HFFc6 (cell line): ENCODE data around the gene NLGN1. TPM values are rescaled to one million over a fixed set of nuclear protein-coding genes. Genes with fewer than 3 reads are reported as not detected.
A peak's percentile ranks its signal among the peaks of the same experiment; 100 is the strongest.
"Not testable (repeated sequence)": the region's sequence is repeated elsewhere in the genome, so short reads cannot be mapped to it uniquely, and the experiment has no call there.

Experiments used
- DNase-seq: peaks from one replicate; pipeline ENCODE4 v3.0.0-alpha.2; 2018
- H3K27ac Mint-ChIP-seq: 2 replicates; pipeline ENCODE4 v1.8.0; 2020; ENCODE audit warnings: mild to moderate bottlenecking, mixed read lengths
- H3K27me3 Mint-ChIP-seq: 2 replicates; pipeline ENCODE4 v1.8.0; 2021; ENCODE audit warnings: mild to moderate bottlenecking, moderate library complexity, mixed read lengths; ENCODE audit not compliant: insufficient read depth
- H3K36me3 Mint-ChIP-seq: 2 replicates; pipeline ENCODE4 v1.8.0; 2021; ENCODE audit warnings: low read depth, mixed read lengths
- H3K4me1 Mint-ChIP-seq: 2 replicates; pipeline ENCODE4 v1.8.0; 2020; ENCODE audit warnings: low read depth, mixed read lengths
- H3K4me3 Mint-ChIP-seq: 2 replicates; pipeline ENCODE4 v1.8.0; 2020; ENCODE audit warnings: mild to moderate bottlenecking, moderate library complexity, mixed read lengths
- H3K9me3 Mint-ChIP-seq: 2 replicates; pipeline ENCODE4 v1.8.0; 2020; ENCODE audit warnings: mild to moderate bottlenecking, mixed read lengths
- total RNA-seq, 6 experiments: library from RNA; stranded (reverse); fragmentation: NEBNext Ultra II Directional; extraction: Animal tissue kit (Norgen Biotek cat#: 25700); gene quantifications; 2 replicates in 1 of 6; 3 replicates in 5 of 6; pipeline ENCODE4 v1.2.3, GENCODE V29; 2021
- TF ChIP-seq, protein P1 (sequence below): fragments of 200-600 bp; sonication (generic); IDR thresholded peaks from 2 replicates; pipeline ENCODE4 v1.5.0; 2021; ENCODE audit warnings: antibody characterized with exemption, mild to moderate bottlenecking

Gene NLGN1
- total RNA-seq, 6 experiments from 2014 or later = 10.0 to 17.2 (median 15.7) TPM

DNA sequence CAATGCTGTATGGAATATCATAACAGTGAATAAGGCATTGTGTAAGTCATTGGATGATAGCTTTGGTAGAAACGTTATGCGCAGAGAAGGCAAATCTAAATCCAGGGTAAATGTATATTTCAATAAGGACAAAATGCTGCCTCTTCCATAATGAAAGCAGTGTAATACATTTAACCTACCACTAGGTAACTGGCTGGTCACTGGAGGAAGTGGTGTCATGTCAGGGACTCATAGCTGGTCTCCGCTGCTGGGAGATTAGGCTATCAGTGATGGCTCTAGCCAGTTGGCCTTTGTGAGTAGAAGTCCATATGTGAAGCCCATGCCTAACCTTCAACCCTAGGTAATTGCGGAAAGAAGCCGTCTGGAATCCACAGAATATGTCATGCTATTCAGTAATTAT is 140.9 kb downstream of the NLGN1 start:
- peaks cover 8% of the 10 kb centered on the region for H3K4me1 Mint-ChIP-seq
- H3K36me3 Mint-ChIP-seq = no peaks in the 10 kb centered on the region
- no peaks in the 10 kb centered on the region for H3K27me3 Mint-ChIP-seq

DNA sequence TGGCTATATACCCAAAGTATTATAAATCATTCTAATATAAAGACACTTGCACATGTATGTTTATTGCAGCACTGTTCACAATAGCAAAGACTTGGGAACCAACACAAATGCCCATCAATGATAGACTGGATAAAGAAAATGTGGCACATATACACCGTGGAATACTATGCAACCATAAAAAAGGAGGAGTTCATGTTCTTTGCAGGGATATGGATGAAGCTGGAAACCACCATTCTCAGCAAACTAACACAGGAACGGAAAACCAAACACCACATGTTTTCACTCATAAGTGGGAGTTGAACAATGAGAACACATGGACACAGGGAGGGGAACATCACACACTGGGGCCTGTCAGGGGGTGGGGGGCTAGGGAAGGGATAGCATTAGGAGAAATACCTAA is 148.0 kb downstream of the NLGN1 start:
- not testable (repeated sequence) for H3K27ac Mint-ChIP-seq, DNase-seq, H3K36me3 Mint-ChIP-seq, H3K4me3 Mint-ChIP-seq, H3K27me3 Mint-ChIP-seq, H3K9me3 Mint-ChIP-seq
- peaks cover 15% of the 10 kb centered on the region for H3K4me1 Mint-ChIP-seq

More for the DNA sequence above, 140.9 kb downstream of the NLGN1 start:
- no peak overlapping the region for H3K27ac Mint-ChIP-seq
- no peak for DNase-seq
- H3K9me3 Mint-ChIP-seq = no peaks in the 10 kb centered on the region
- no peak overlapping the region for H3K4me3 Mint-ChIP-seq
- TF ChIP-seq, protein P1, sequence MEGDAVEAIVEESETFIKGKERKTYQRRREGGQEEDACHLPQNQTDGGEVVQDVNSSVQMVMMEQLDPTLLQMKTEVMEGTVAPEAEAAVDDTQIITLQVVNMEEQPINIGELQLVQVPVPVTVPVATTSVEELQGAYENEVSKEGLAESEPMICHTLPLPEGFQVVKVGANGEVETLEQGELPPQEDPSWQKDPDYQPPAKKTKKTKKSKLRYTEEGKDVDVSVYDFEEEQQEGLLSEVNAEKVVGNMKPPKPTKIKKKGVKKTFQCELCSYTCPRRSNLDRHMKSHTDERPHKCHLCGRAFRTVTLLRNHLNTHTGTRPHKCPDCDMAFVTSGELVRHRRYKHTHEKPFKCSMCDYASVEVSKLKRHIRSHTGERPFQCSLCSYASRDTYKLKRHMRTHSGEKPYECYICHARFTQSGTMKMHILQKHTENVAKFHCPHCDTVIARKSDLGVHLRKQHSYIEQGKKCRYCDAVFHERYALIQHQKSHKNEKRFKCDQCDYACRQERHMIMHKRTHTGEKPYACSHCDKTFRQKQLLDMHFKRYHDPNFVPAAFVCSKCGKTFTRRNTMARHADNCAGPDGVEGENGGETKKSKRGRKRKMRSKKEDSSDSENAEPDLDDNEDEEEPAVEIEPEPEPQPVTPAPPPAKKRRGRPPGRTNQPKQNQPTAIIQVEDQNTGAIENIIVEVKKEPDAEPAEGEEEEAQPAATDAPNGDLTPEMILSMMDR = peak; percentile 50

DNA sequence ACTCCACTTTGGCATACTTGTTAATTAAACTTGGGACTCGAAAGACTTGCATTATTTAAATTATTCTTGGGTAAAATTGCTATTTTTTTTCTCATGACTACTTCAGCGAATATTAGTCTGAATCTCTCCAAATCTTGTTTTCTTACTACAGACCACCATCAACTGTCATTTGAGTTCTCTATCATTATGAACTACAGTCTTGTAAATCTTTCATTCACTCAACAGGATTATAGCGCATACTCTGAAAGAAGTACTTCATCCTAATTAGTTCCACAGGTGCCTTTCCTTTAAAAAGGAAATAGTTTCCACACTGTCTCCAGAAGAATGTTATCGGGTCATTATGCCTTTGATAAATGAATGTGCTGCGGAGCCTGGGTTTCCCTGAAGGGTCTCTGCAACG is 149.5 kb downstream of the NLGN1 start:
- no peak for DNase-seq
- Mint-ChIP-seq H3K27me3 (no peaks in the 10 kb centered on the region; the same call in 1 of the 2 replicates), H3K4me1 (peaks cover 17% of the 10 kb centered on the region), H3K9me3 (no peaks in the 10 kb centered on the region), H3K4me3 (no peak overlapping the region), H3K27ac (no peak overlapping the region), H3K36me3 (no peaks in the 10 kb centered on the region; the same call in 1 of the 2 replicates)
- TF ChIP-seq, protein P1 = no peak

DNA sequence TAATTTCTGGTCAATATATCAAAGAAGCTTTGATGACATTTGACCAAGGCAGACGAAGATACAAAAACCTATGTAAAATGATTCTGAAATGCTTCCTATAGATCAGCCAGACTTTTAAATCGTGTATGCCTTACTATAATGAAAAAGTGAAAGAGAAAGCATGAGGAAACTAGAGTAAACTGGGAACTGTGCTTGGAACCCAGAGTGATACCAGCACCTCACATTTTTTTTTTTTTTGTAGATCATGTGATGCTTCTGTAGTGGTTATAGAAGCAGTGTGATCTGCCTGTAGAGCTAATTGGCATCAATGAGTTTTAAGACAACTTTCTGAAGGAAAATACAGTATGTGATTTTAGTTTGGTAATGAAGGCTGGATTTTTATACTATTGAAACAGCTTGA is 150.7 kb downstream of the NLGN1 start:
- Mint-ChIP-seq H3K27me3 (no peaks in the 10 kb centered on the region; the same call in 1 of the 2 replicates), H3K4me1 (peaks cover 29% of the 10 kb centered on the region), H3K36me3 (no peaks in the 10 kb centered on the region; the same call in 1 of the 2 replicates), H3K9me3 (no peaks in the 10 kb centered on the region), H3K27ac (0 out of 2 replicates have a peak overlapping the region, but pooled peaks have one; percentile 14), H3K4me3 (peak overlapping the region; percentile 58)
- TF ChIP-seq, protein P1 = no peak
- no peak for DNase-seq

DNA sequence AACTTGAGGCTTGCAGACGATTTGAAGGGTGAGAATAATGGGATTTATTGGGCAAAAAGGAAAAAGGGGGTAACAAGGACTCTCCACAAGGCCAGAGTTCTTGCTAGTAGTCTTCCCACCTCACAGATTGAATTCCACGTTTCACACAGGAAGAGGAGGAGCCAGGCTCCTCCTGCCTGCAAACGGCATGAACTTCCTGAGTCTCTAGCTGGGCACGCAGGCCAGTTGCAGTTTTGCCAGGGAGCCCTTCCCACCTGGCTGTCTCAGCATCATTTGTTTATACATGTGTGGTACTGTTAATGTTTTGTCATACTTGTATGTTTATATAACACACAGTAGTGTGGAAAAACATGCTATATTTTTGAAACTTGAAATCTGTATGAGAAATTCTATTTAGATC is 155.0 kb downstream of the NLGN1 start:
- H3K4me1 Mint-ChIP-seq = peaks cover 31% of the 10 kb centered on the region
- TF ChIP-seq, protein P1 = no peak
- H3K4me3 Mint-ChIP-seq = no peak overlapping the region
- H3K27ac Mint-ChIP-seq = no peak overlapping the region
- no peaks in the 10 kb centered on the region for H3K36me3 Mint-ChIP-seq
- H3K9me3 Mint-ChIP-seq = no peaks in the 10 kb centered on the region
- H3K27me3 Mint-ChIP-seq = no peaks in the 10 kb centered on the region; the same call in 1 of the 2 replicates
- DNase-seq = no peak

DNA sequence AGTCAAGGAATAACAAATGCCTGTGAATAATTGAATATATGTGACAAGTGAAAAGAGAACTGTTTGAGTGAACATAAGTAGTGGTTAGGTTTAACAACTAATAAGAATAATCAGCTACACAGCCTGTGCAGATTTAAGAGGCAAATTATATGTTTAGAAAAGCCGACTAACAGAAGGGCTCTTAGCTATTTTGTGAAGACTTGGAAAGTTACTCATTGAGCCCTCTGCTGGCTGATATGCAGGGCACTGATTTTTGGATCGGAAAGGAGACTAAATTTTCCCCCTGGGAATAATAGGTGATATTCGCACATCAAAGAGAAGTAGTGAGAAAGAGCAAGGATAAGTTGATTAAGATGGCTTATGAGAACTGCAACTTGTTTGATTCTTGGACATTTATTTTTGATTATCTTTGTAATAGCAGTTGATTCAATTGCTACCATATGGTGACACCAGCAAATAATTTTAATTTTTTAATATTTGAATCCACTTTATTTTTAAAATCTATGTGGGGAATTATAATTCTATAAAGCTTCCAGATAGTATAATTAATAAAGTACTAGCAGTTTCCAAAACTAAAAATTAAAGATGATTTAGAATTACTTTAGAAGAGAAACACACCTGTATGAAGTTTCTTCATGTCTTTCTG is 156.2 kb downstream of the NLGN1 start:
- H3K27ac Mint-ChIP-seq = no peak overlapping the region
- TF ChIP-seq, protein P1 = peak; percentile 88
- peak; percentile 42 for DNase-seq
- H3K4me3 Mint-ChIP-seq = no peak overlapping the region; the same call in 1 of the 2 replicates
- no peaks in the 10 kb centered on the region; the same call in 1 of the 2 replicates for H3K27me3 Mint-ChIP-seq
- H3K9me3 Mint-ChIP-seq = no peaks in the 10 kb centered on the region
- peaks cover 21% of the 10 kb centered on the region for H3K4me1 Mint-ChIP-seq
- no peaks in the 10 kb centered on the region for H3K36me3 Mint-ChIP-seq
